GM18498 (cell line): ENCODE data around the gene OPCML.

ENCODE experiments used
- ATAC-seq: cut with Tn5 transposase; IDR thresholded peaks from one replicate; pipeline ENCODE4 v1.9.1; 2021; ENCODE audit warnings: mild to moderate bottlenecking, moderate library complexity; ENCODE audit not compliant: unreplicated experiment

The OPCML gene

DNA sequence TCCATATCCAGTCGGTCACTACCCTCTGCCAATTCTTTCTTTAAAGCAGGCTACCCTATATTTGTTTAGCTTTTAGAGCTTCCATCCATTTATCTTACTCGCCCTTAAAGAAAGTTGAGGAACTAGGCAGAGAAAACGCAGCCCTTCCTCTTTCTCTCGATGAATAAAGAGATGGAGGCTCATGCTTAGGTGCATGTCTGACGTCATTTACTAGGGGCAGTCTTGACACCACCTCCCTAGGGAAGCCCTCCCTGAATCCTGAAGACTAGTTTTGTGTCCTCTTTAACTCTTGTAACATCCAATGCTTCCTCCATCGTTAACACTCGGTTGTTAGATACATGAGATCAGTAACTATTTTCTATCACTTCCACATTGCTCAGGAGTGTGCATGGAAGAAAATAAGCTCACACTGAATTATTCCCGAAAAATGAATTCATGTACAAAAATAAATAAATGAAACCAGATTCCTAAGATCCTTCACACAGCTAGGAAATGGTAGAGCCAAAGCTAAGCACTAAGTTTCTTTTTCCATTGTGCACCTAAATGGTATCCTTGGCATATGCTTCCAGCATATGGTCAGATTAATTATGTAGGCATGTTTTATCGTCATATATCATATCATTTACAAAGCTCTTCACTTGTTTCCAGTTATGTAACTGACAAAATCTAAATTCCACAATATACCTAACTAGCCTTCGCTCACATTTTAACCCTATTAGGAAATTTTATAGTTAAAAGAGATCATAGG lies 291.2 kb downstream of the OPCML start:
- ATAC-seq = no peak

DNA sequence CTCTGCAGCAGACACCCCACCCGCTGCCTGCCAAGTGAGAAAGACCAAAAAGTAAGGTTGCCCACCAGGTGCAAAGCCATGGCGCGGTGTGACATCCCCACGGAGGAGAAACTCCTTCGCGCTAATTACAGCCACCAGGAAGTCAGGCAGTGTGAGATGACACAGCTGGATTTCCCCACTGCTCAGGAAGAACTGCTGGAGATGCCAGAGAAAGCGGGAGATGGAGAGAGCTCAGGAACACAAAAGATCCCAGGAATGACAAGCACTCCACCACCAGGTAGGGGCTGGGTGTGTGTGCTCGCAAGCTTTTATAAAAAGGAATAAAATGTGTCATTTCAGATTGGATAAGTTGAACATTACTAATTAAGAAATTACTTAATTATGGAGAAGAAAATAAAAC lies 292.7 kb downstream of the OPCML start:
- no peak for ATAC-seq

DNA sequence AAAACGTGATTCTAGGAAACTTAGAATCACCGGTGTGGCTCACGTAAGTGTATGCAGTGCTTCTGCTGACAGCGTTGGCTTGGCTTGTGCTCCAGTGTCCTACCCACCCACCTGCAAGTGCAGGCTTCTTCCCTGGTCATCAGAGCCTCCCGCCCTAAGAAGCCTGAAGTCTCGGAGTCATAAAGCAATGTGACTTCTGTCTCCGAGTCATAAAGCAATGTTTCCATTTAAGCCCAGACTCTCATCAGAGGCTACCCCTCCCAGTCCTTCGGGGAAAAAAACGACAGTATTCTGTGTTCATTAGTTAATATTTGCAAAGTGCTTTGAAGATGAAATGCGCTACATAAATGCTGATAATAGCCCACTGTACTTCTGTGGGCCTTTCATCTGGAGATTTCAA lies 293.8 kb downstream of the OPCML start:
- no peak for ATAC-seq

DNA sequence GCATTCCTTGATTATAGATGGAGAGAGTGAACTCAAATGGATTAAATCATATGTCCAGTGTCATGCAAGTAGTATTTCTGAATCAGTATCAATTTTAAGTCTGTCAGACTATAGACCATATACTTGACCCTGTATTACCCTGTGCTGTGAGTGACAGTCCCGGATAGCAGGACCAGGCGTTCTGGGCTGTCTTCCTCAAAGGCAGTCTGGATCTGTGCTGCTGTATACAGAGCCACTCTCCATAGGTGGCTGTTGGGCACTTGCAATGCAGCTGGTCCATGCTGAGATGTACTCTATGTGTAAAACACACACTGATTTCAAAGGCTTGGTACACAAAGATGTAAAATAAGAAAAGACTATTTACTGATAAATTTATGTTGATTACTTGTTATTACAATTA lies 294.3 kb downstream of the OPCML start:
- no peak for ATAC-seq

DNA sequence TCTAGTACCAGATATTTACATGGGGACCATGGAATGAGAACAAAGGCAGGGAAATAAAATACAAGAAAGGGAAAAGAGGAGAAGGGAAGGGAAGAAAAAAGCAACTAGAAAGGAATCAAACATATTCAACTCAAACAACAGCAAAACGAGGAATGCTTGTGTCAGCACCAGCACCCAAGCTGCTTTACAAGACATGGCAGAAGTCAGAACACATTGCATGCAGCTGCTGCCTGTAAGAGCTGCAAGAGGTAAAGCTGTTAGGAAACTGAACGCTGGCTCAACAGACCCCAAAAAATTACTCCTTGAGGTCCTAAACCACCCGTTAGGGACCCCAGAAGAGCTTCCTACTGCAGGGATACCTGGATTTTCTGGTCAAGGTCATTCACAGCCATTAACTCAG lies 296.9 kb downstream of the OPCML start:
- no peak for ATAC-seq

DNA sequence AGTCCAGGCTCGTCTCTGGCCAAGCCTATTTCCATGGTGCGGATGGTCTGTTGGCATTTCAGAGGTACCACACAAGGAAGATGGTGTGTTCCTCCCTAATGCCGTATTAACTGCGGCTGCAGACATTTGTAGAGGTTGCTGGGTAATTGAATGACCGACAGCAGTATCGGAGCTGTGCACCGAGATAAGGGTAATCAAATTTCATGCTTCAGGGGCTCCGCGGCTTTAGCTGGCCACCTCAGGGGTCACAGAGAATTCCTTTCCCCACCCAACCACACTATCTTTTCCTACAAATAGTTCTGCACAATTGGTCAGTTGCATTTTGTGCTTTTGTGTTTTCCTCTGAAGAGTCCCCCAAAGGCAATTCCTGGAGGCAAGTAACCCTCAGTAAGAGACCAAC lies 297.4 kb downstream of the OPCML start:
- ATAC-seq = no peak

DNA sequence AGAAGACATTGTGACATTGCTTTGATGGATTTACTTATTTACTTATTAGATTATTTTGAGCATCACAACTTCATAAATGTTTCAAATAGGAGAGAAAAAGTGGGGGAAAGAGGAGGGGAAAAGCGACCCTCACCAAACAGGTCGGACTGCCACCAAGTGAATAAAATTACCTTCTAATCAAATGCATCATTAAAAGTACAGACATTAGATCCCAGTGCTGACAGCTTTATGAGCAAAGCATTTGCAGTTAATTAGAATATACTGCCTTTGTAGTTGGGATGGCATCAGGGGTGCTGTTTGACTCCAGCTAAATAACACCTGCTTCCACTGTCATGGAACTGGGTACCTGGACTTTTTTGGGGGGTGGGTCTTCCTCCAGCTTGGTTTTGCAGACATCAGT lies 299.6 kb downstream of the OPCML start:
- ATAC-seq = no peak

DNA sequence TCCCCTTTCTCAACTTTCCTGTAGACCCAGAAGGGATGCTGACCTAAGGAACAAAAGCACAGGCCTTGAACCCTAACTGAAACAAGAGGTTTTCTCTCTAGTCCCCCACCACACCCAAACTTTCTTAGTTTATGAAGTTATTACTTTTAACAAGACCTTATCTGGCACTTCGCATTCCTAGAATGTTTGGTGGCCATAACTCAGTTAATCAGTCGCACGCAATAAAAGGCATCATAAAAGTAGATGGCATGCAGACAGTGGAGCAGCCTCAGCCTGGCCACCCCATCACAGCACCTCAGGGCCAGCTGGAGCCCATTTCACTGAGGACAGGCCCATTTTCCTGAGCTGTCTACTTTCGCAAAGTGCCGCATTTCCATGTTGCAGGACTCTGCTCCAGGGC lies 301.9 kb downstream of the OPCML start:
- ATAC-seq = no peak

DNA sequence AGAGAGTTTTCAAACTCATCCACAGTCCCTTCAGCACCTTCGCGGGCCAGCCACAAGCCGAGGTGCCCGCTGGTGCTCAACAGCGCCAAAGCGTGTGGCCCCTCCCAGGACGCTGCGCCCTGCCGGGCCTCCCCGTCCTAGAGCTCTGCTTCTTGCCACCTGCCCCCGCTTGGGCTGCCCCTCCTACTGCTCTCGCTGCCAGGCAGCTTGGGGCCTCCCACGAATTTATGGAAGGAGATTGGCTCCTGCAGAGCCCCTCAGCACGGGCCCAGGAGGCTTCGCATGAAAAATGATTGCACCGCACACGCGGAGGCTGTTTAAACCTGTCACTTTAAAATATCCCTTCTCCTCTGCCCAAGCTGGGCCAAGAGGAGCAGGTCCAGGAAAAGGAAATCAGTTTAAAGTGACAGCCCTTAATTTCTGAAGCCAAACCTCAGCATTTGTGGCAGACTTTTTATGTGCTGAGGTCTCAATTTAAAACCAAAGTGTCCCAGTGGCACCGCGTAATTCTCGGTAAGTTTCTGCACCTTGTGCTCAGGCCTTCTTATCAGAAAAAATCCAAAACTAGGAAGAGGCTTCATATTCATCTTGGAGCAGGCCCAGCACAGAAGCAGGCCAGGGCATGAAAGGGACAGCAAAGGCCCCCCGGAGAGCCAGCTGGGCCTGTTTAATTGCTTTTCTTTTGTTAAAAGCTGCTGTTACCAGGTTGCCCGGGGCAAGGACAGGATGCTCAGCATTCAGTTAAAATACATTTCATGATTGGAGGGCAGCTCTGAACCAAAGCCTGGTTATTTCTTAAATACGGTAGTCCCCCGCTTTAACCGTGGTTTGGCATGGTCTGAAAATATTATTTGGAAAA lies 303.6 kb downstream of the OPCML start:
- ATAC-seq = no peak

DNA sequence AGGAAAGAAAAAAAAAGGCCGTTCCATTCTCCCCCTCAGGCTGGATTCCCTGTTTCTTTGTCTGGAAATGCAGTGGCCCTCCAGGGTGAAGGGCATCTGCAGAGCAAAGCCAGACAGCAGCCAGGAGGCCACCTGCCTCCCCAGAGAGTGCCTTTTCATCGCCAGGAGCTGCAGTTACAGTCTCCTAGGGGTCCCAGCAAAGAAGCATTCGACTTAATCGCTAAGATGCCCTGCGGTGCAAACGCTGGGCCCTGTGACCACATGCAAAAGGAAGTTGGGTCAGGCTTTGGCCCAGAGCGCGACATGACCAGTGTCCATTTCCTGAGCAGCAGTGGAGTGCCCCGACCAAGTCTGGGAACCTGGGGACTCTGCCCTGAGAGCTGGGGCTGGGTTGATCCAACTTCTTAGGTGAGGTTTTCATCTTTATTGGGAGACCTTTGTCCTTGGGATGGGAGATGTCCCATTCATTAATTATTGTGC lies 304.6 kb downstream of the OPCML start:
- no peak for ATAC-seq

DNA sequence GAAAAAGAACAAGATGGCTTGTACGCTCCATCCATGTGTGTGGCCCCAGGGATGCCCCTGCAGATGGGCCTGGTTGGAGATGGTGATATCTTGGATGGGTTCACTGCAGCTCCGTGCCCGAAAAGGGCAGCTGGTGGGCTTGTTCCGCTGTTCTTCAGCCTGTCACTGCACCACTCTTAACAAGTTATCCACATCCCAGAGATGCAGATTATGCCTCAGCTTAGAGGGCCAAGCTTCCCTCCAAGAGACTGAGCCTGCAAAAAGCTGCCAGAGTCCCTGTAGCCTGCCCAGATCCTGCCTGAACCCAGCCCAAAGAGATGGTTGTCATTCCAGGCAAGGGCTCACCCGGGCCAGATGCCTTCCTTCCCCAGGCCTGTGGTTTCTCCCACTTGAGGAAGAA lies 308.0 kb downstream of the OPCML start:
- no peak for ATAC-seq

DNA sequence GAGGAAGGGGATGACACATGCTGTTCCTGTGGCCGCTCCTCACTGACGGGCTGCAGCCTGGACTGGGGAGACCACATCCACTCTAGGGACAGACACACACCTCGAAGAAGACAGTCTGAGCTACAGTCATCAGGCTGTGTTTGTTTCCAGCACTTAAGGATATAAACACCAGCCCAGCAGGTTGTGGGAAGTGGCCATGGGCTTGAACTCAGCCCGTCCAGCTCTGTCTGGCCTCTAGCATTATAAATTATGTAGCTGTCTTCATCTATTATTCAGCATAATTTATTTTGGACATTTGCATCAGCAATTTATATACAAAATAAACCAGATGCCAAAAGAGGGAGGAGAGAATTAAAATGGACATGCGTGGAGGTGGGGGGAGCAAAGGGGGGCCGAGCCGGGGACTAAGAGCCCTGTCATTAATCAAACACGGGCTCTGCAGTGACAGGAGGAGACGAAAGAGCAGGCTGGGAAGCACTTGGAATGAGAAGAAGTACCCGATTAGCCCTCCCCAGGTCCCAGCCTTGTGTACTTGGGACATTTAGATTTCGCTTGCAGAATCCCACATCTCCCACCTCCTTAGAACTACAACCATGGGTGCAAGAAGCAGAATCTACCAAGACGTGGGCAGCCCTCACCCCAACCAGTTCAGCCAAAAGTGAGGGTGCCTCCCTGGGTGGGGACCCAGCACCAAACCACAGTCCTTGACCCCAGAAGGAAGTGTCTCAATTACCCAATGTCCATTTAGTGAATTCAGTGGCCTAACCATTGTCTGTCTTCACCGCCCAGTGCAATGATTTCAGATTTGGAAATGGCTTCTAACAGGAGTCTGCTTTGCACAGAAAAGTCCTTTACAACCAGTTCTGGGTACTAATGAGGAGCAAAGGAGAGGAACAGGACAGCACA lies 309.6 kb downstream of the OPCML start:
- no peak for ATAC-seq

DNA sequence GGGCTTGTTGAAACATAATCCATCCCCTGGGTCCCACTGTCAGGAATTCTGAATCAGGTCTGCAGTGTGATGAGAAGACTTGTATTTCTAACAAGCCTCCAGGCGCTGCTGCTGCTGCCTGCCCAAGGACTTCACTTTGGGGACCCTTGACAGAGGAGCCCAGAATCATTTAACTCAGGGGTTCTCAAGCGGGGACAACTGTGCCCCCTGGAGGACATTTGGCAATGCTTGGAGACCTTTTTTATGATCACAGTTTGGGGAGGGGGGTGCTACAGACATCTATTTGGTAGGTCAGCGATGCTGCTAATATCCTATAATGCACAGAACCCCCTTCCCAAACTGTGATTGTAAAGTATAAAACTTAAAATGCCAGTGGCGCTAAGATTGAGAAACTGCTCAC lies 312.8 kb downstream of the OPCML start:
- no peak for ATAC-seq

DNA sequence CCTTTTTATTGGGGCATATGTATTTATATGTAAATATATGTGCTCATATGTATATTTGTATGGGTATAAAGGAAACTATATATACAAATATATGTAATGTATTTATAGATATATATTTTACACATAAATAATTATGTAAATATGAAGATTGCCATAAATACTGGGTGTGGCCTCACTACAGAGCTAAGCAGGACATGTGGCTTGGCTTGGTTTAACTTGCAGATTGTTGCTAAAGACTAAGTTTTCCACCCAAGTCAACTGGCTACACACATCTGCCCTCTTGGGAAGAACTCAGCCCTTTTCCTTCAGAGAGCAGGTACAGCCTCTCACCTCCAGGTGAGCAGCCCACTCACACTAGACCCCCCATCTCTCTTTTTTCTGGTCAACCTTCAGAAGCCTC lies 315.5 kb downstream of the OPCML start:
- no peak for ATAC-seq

DNA sequence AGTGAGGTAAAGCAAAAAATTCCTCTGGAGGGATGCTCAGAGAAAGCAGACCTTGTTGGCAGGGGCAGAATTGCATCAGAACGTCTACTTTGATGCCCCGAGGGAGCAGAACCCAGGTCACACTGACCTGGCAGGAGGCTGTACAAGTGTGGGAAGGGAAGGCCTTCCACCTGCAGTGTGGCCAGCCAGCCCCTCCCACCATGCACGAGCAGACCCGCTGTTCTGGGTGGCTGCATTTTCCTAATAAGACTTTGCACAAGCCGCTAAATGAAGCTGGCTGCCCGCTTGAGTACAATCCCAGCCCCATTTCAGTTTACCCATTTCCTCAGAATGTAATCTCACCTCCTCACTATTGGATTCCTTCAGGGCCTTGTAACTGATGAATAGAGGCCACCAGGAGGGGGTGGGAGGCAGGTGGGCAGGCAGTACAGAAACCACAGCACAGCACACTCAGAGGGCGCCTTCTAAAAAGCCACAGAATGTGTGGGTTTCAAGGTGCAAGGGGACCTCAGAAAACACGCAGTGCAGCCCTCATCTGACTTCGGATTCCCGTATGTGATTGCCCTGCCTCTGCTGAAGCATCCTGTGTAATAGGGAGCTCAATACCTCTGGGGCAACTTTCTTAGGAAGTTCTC lies 316.6 kb downstream of the OPCML start:
- ATAC-seq = no peak

DNA sequence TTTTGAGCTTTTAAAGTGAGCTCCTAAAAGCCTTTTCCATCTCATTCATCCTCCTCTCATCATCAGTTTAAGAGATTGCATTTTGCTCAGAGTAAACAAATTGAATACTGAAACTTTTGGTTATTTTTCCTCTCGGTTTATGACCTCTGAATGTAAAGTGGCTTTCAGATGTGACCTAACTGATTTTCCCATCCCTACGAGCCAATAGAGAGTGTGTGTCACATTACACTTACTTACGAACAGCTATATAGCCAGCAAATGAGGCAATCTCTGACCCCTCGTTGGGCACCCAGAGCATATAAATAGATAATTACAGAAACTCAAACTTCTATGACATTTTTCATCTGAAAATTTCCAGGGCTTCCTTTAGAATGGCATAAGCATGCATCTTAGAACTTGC lies 317.7 kb downstream of the OPCML start:
- no peak for ATAC-seq

DNA sequence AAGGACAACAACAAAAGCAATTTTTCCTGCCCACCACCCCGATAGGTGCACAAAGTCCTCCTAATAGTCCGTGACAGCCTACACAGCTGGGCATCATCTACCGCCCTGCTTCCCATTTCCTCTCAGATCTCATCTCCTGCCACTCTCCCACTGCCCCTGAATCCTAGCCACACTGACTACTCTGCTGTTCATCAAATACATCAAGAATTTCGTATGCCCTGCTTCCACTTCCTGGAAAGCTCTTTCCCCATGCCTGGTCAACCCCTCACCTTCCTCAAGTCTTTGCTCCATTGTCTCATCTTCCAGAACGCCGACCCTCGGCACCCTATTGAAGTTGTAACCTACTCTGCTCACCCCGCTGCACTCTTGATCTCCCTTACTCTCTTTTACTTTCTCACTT lies 320.1 kb downstream of the OPCML start:
- no peak for ATAC-seq

DNA sequence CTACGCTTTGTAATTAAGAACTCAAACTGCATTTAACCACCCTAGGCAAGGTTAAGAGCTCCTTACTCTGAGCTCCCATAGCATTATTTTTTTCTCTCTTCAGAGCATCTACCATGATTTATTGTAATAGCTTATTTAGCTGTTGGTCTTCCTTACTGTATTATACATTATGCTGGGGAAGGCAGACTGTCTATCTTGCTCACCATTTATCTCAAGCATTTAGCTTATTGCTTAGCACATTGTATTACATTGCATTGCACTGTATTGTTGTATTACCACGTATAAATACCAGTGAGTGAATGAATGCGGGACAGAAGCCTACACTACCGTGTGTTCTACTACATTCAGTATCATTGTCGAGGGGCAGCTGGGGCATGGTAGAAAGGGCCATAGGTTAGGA lies 324.3 kb downstream of the OPCML start:
- no peak for ATAC-seq

DNA sequence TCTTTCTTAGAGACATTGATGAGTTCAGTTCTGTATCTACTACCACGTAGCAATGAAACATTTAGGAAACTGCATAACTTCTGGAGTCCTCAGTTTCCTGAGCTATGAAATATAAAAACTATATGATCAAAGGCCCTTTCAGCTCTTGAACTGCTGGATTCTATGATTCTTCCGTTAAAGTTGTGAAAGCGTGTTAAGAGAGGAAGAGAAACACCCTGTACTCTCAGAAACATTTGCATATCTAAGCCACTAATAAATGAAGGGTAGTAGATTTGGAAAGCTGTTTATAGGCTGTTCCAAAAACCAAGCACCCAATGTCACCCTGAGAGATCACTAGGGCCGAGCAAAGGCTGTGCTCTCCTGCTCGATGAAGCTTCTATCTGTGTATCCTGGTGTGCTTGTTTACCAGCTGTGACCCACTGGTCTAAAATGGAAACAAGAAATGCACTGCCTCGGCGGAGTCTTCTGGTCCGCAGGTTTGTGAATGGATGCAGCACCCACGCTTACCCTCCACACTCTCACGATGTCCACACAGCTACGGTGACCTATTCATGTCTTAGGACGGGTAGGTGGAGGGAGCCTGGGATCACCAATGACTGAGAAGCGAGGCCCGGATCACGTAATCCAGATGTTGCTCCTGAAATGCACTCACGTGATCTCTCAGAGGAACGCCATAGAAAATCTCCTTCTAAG lies 325.8 kb downstream of the OPCML start:
- ATAC-seq = no peak

DNA sequence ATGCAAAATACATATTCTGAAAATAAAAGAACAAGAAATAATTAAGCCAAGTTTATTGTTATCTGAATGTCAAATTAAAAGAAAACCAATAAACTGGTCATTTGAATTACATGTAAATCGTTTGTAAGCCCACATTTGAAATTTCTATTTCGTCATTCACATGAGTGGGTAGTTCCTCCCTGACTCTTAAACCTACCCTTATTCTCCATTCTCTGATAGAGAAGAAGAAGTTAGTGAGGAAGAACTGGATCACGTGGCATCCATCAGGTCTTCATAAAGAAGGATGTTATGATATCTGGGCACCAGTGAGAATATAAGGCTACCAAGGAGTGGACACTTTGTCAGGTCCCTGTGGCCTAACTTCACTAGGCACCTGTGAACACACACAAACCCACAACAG lies 328.1 kb downstream of the OPCML start:
- no peak for ATAC-seq
